ENCODE data around the gene ZNF491. TPM values are rescaled to one million over a fixed set of nuclear protein-coding genes. Genes with fewer than 3 reads are reported as not detected.
A peak's percentile ranks its signal among the peaks of the same experiment; 100 is the strongest.

Gene ZNF491
- total and polyA plus RNA-seq, 2 of the 8 experiments (the other 6 are each of a cell fraction or from before 2014, with no cell fraction given): 0.18 to 0.78 TPM

- TF ChIP-seq SIN3A (conservative IDR thresholded peaks at IDR 0.05 in 1 of 2, IDR thresholded peaks at IDR 0.05 in 1 of 2; ENCODE audit: low read depth in 1 of 2, low read length in 2 of 2) (peak; percentile 61 to 78; a peak in 1 of 4 replicates), SUZ12 (IDR thresholded peaks at IDR 0.05; ENCODE audit: low read length) (peak; percentile 23; the same call in 1 of the 2 replicates), CHD1 (IDR thresholded peaks at IDR 0.05; ENCODE audit: low read depth, low read length) (no peak), JUND (IDR thresholded peaks at IDR 0.05; ENCODE audit: low read length) (no peak), CTCF (IDR thresholded peaks at IDR 0.05; ENCODE audit: control extremely low read depth in 1 of 3, insufficient read depth in 1 of 3, low read depth in 1 of 3, low read length in 3 of 3) (peak; percentile 38 to 43 (median 38)), RNF2 (IDR thresholded peaks at IDR 0.05; ENCODE audit: borderline replicate concordance, low read depth, low read length, missing control alignments, poor library complexity, severe bottlenecking) (no peak), MAX (IDR thresholded peaks at IDR 0.05) (no peak), CBX8 (IDR thresholded peaks at IDR 0.05; ENCODE audit: borderline replicate concordance, low read depth, low read length) (no peak), RXRA (IDR thresholded peaks at IDR 0.05; ENCODE audit: insufficient read depth, low read depth, low read length) (no peak), FOSL1 (IDR thresholded peaks at IDR 0.05; ENCODE audit: insufficient read depth, low read depth, low read length) (no peak), HDAC2 (IDR thresholded peaks at IDR 0.05; ENCODE audit: borderline replicate concordance in 1 of 2, low read depth in 2 of 2, low read length in 2 of 2) (peak in 1 of 2 experiments; percentile 80; a peak in 1 of 4 replicates), BRCA1 (IDR thresholded peaks at IDR 0.05; ENCODE audit: low read depth, low read length) (no peak), SP2 (IDR thresholded peaks at IDR 0.05; ENCODE audit: low read length) (no peak), RBBP5 (IDR thresholded peaks at IDR 0.05; ENCODE audit: borderline replicate concordance, low read depth, low read length) (no peak; the same call in 1 of the 2 replicates), SP4 (IDR thresholded peaks at IDR 0.05; ENCODE audit: low read length) (no peak), GTF2F1 (IDR thresholded peaks at IDR 0.05; ENCODE audit: borderline replicate concordance, low read depth, low read length) (no peak)
- TF ChIP-seq, protein P1, sequence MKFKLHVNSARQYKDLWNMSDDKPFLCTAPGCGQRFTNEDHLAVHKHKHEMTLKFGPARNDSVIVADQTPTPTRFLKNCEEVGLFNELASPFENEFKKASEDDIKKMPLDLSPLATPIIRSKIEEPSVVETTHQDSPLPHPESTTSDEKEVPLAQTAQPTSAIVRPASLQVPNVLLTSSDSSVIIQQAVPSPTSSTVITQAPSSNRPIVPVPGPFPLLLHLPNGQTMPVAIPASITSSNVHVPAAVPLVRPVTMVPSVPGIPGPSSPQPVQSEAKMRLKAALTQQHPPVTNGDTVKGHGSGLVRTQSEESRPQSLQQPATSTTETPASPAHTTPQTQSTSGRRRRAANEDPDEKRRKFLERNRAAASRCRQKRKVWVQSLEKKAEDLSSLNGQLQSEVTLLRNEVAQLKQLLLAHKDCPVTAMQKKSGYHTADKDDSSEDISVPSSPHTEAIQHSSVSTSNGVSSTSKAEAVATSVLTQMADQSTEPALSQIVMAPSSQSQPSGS (IDR thresholded peaks at IDR 0.05; ENCODE audit: low read length): no peak
Measured at GRCh38 chr19:11798391-11799330, at the start of gene ZNF491 (continued).

Measured in H1 (cell line).